Measurements from ENCODE around the gene TEKTIP1.

- TF ChIP-seq POLR2AphosphoS5 (IDR thresholded peaks at IDR 0.05) (no peak), EP300 (conservative IDR thresholded peaks at IDR 0.05; ENCODE audit: poor library complexity, severe bottlenecking) (no peak), MXI1 (conservative IDR thresholded peaks at IDR 0.05; ENCODE audit: poor library complexity, severe bottlenecking) (no peak)
- TF ChIP-seq, protein P1, sequence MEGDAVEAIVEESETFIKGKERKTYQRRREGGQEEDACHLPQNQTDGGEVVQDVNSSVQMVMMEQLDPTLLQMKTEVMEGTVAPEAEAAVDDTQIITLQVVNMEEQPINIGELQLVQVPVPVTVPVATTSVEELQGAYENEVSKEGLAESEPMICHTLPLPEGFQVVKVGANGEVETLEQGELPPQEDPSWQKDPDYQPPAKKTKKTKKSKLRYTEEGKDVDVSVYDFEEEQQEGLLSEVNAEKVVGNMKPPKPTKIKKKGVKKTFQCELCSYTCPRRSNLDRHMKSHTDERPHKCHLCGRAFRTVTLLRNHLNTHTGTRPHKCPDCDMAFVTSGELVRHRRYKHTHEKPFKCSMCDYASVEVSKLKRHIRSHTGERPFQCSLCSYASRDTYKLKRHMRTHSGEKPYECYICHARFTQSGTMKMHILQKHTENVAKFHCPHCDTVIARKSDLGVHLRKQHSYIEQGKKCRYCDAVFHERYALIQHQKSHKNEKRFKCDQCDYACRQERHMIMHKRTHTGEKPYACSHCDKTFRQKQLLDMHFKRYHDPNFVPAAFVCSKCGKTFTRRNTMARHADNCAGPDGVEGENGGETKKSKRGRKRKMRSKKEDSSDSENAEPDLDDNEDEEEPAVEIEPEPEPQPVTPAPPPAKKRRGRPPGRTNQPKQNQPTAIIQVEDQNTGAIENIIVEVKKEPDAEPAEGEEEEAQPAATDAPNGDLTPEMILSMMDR (IDR thresholded peaks at IDR 0.05; ENCODE audit: poor library complexity, severe bottlenecking), result no peak
These were observed 42.3 kb upstream of the TEKTIP1 start for GRCh38 chr19:3496392-3497273.

Measured in neural cell (in vitro differentiated cells).